MM.1S (cell line): ENCODE results near the gene RABEPK.

Experiments used
- EZH2 ChIP-seq: fragments of 300-600 bp; sonication (generic); optimal IDR thresholded peaks from 2 replicates; pipeline ENCODE3; 2017; ENCODE audit warnings: low read depth, mild to moderate bottlenecking, antibody characterized with exemption, low read length, mixed read lengths
- TF ChIP-seq, protein P1 (sequence below): fragments of 300-600 bp; sonication (generic); IDR thresholded peaks from 2 replicates; pipeline ENCODE4 v1.5.1; 2016; ENCODE audit warnings: antibody characterized with exemption, low read length, mixed read lengths

DNA sequence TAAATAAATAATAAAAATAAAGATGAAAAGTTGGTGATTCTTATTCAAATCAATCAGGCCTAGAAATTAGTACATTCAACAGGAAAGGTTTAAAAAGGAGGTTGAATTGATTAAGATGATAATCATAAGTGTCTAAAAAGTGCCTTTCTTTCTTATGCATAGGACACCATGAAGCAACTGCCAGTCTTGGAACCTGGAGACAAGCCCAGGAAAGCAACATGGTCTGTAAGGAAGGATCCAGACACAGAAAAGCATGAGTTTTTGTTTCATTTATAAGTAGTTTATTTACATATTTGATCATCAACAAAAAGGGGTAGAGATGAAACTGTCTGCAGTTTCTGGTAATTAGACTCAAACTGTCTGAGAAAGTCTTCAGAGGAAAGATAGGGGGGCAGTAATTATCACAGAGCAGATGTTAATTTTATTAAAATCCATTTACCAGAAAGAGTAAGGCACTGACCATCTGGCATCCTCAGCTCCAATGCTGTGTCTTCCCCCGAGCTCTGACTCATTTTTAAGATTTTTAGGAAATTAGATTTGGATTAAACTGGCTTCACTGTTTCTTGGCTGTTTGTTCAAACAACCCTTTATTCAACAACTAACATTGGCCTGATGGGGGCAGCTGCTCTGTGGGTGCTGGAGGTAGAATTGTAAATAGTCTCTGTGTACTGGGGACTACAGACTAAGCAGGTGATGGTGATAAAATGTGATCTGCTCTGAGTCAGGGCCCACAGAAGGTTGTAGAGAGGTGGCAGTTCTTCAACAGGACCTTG is 2.7 kb downstream of the RABEPK start:
- TF ChIP-seq, protein P1, sequence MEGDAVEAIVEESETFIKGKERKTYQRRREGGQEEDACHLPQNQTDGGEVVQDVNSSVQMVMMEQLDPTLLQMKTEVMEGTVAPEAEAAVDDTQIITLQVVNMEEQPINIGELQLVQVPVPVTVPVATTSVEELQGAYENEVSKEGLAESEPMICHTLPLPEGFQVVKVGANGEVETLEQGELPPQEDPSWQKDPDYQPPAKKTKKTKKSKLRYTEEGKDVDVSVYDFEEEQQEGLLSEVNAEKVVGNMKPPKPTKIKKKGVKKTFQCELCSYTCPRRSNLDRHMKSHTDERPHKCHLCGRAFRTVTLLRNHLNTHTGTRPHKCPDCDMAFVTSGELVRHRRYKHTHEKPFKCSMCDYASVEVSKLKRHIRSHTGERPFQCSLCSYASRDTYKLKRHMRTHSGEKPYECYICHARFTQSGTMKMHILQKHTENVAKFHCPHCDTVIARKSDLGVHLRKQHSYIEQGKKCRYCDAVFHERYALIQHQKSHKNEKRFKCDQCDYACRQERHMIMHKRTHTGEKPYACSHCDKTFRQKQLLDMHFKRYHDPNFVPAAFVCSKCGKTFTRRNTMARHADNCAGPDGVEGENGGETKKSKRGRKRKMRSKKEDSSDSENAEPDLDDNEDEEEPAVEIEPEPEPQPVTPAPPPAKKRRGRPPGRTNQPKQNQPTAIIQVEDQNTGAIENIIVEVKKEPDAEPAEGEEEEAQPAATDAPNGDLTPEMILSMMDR = no peak
- no peak for TF ChIP-seq EZH2
